Sigmoid colon (tissue), 7 donors: Measurements from ENCODE around the gene SLC16A7. TPM values are rescaled to one million over a fixed set of nuclear protein-coding genes. Genes with fewer than 3 reads are reported as not detected.

ENCODE experiments used
- DNase-seq: peaks from one replicate; pipeline ENCODE4 v3.0.0-alpha.2; 2019
- H3K27ac ChIP-seq, 4 donors: fragments of 200-600 bp; sonication (generic); one replicate each; pipeline ENCODE4 v1.5.1; 2016 to 2019; ENCODE audit warnings: mild to moderate bottlenecking in 1 of 4
- H3K27me3 ChIP-seq, 3 donors: fragments of 200-600 bp; sonication (generic); one replicate each; pipeline ENCODE4 v1.5.1; 2019; ENCODE audit warnings: mild to moderate bottlenecking in 1 of 3
- H3K36me3 ChIP-seq, 4 donors: fragments of 200-600 bp; sonication (generic); one replicate each; pipeline ENCODE4 v1.5.1; 2016 to 2019
- H3K4me1 ChIP-seq, 4 donors: fragments of 200-600 bp; sonication (generic); one replicate each; pipeline ENCODE4 v1.5.1; 2017 to 2019
- H3K4me3 ChIP-seq, 4 donors: fragments of 200-600 bp; sonication (generic); one replicate each; pipeline ENCODE4 v1.5.1; 2017 to 2019; ENCODE audit warnings: mild to moderate bottlenecking in 2 of 4, moderate library complexity in 1 of 4
- H3K9me3 ChIP-seq, 4 donors: fragments of 200-600 bp in 3 of 4; sonication (generic) in 3 of 4; one replicate each; pipeline versions ENCODE4 v1.5.1 to v1.6.1; 2013 to 2019
- CTCF ChIP-seq, 4 experiments: fragments of 450-650 bp in 3 of 4; fragments of 200-600 bp in 1 of 4; IDR thresholded peaks; one replicate each; pipeline ENCODE4 v1.5.1; 2016 to 2019; ENCODE audit warnings: antibody characterized with exemption in 4 of 4, mild to moderate bottlenecking in 3 of 4, moderate library complexity in 2 of 4
- EP300 ChIP-seq, 4 donors: sonication (generic); formaldehyde crosslinking; IDR thresholded peaks; one replicate each; pipeline ENCODE4 v1.6.1; 2017; ENCODE audit warnings: antibody characterized with exemption in 4 of 4
- POLR2A ChIP-seq, 2 donors: fragments of 450-650 bp; IDR thresholded peaks; one replicate each; pipeline ENCODE4 v1.6.1; 2016; ENCODE audit warnings: antibody characterized with exemption in 2 of 2, mild to moderate bottlenecking in 2 of 2, moderate library complexity in 2 of 2
- POLR2AphosphoS5 ChIP-seq, 4 donors: sonication (generic); formaldehyde crosslinking; IDR thresholded peaks; one replicate each; pipeline ENCODE4 v1.6.1; 2017; ENCODE audit warnings: antibody characterized with exemption in 4 of 4
- WGBS, 2 donors: extraction: QIAGEN DNeasy Blood & Tissue Kit; methylation state at CpG; one replicate each; pipeline ENCODE4 v1.1.7; 2013; 5-methylcytosine and 5-hydroxymethylcytosine counted together
- intact Hi-C: fragments of 100-400 bp; cut with DNase I; formaldehyde crosslinking; loops from one replicate; pipeline ENCODE4 v1.15.1; 2023
- polyA plus RNA-seq, 3 donors: library from polyadenylated mRNA; stranded (reverse); fragments of 200-250 nt; gene quantifications; one replicate each; pipeline ENCODE4 v1.2.3, GENCODE V29; 2013
- total RNA-seq, 4 donors: library from RNA; depleted of rRNA; stranded (reverse); fragments of >200 nt; gene quantifications; one replicate each; pipeline ENCODE4 v1.1.0, GENCODE V29; 2016
- donor health status: healthy with polysubstance abuse.
- donor health status: Bipolar disorder and iron deficiency.
- donor health status: healthy.

Gene SLC16A7
- total and polyA plus RNA-seq, 7 donors = 0.46 to 38.8 (median 27.1) TPM

- peaks cover 0 to 4% (median 0%) of the 10 kb centered on the region in 4 donors for H3K4me1 ChIP-seq
- H3K27ac ChIP-seq = no peak overlapping the region
- H3K36me3 ChIP-seq = no peaks in the 10 kb centered on the region
- no peaks in the 10 kb centered on the region for H3K9me3 ChIP-seq
- no peak overlapping the region for H3K4me3 ChIP-seq
- WGBS, 2 donors = 95 to 98% methylated on average over 2 of the region's 2 CpGs
- H3K27me3 ChIP-seq = no peaks in the 10 kb centered on the region
- intact Hi-C loops = no loop called here
- DNase-seq = no peak
- TF ChIP-seq POLR2A (IDR thresholded peaks at IDR 0.05) (no peak), POLR2AphosphoS5 (IDR thresholded peaks at IDR 0.05) (no peak), EP300 (IDR thresholded peaks at IDR 0.05) (no peak), CTCF (IDR thresholded peaks at IDR 0.05) (no peak)
These were observed 65.2 kb downstream of the SLC16A7 start for GRCh38 chr12:59660921-59661597.

GRCh38 chr12:59664495-59664894 is 68.7 kb downstream of the SLC16A7 start:
- TF ChIP-seq EP300 (IDR thresholded peaks at IDR 0.05) (no peak), CTCF (IDR thresholded peaks at IDR 0.05) (no peak), POLR2A (IDR thresholded peaks at IDR 0.05) (no peak), POLR2AphosphoS5 (IDR thresholded peaks at IDR 0.05) (no peak)
- Histone ChIP-seq H3K27ac (no peak overlapping the region), H3K27me3 (no peaks in the 10 kb centered on the region), H3K4me1 (no peaks in the 10 kb centered on the region), H3K4me3 (no peak overlapping the region), H3K36me3 (no peaks in the 10 kb centered on the region), H3K9me3 (peaks cover 0 to 7% (median 0%) of the 10 kb centered on the region in 4 donors)
- intact Hi-C loops = no loop called here
- 72 to 94% methylated on average over 2 of the region's 2 CpGs for WGBS, 2 donors
- DNase-seq = no peak

GRCh38 chr12:59665701-59666100 is 69.9 kb downstream of the SLC16A7 start:
- TF ChIP-seq POLR2A (IDR thresholded peaks at IDR 0.05) (no peak), EP300 (IDR thresholded peaks at IDR 0.05) (no peak), CTCF (IDR thresholded peaks at IDR 0.05) (no peak), POLR2AphosphoS5 (IDR thresholded peaks at IDR 0.05) (no peak)
- no peak overlapping the region for H3K4me3 ChIP-seq
- WGBS, 2 donors = 46 to 64% methylated on average over 2 of the region's 2 CpGs
- no peak for DNase-seq
- intact Hi-C loops = no loop called here
- no peaks in the 10 kb centered on the region for H3K27me3 ChIP-seq
- H3K27ac ChIP-seq = no peak overlapping the region
- H3K4me1 ChIP-seq = no peaks in the 10 kb centered on the region
- no peaks in the 10 kb centered on the region for H3K36me3 ChIP-seq
- H3K9me3 ChIP-seq = peaks cover 0 to 7% (median 0%) of the 10 kb centered on the region in 4 donors

- 81 to 85% methylated on average over 2 of the region's 2 CpGs for WGBS, 2 donors
- no peaks in the 10 kb centered on the region for H3K27me3 ChIP-seq
- DNase-seq = no peak
- intact Hi-C loops = no loop called here
- no peak overlapping the region for H3K27ac ChIP-seq
- no peak overlapping the region for H3K4me3 ChIP-seq
- H3K36me3 ChIP-seq = no peaks in the 10 kb centered on the region
- TF ChIP-seq POLR2A (IDR thresholded peaks at IDR 0.05) (no peak), EP300 (IDR thresholded peaks at IDR 0.05) (no peak)
- H3K4me1 ChIP-seq = no peaks in the 10 kb centered on the region
- peaks cover 0 to 7% (median 0%) of the 10 kb centered on the region in 4 donors for H3K9me3 ChIP-seq
These were observed 72.8 kb downstream of the SLC16A7 start for GRCh38 chr12:59668674-59669073.

- Histone ChIP-seq H3K9me3 (peaks cover 0 to 5% (median 0%) of the 10 kb centered on the region in 4 donors), H3K4me3 (no peak overlapping the region), H3K27me3 (no peaks in the 10 kb centered on the region), H3K36me3 (no peaks in the 10 kb centered on the region), H3K27ac (no peak overlapping the region), H3K4me1 (no peaks in the 10 kb centered on the region)
- WGBS, 2 donors = 94 to 98% methylated on average over 2 of the region's 2 CpGs
- DNase-seq = no peak
- no peak for TF ChIP-seq POLR2AphosphoS5 (IDR thresholded peaks at IDR 0.05)
- TF ChIP-seq EP300 (IDR thresholded peaks at IDR 0.05) = no peak
- no peak for TF ChIP-seq CTCF (IDR thresholded peaks at IDR 0.05)
- no peak for TF ChIP-seq POLR2A (IDR thresholded peaks at IDR 0.05)
- intact Hi-C loops = no loop called here
These were observed 76.4 kb downstream of the SLC16A7 start for GRCh38 chr12:59672273-59672672.
